PC-3 (cell line): ENCODE data around the gene EIPR1.

ENCODE experiments used
- CTCF ChIP-seq: fragments of 300-600 bp; sonication (generic); conservative IDR thresholded peaks from 2 replicates; pipeline ENCODE4 v1.5.1; 2017; ENCODE audit warnings: antibody characterized with exemption, low read depth, mild to moderate bottlenecking, low read length
- EZH2phosphoT487 ChIP-seq: fragments of 300-600 bp; sonication (generic); IDR thresholded peaks from 2 replicates; pipeline ENCODE4 v1.6.1; 2018; ENCODE audit warnings: mild to moderate bottlenecking, antibody characterized with exemption, low read length, borderline replicate concordance

GRCh38 chr2:3205845-3206244 lies 171.8 kb downstream of the EIPR1 start:
- TF ChIP-seq EZH2phosphoT487 (no peak), CTCF (no peak)
